Prostate gland (tissue), 2 donors: Measurements from ENCODE around the gene ALOX12B. TPM values are rescaled to one million over a fixed set of nuclear protein-coding genes. Genes with fewer than 3 reads are reported as not detected.
"Not testable (repeated sequence)": the region's sequence is repeated elsewhere in the genome, so short reads cannot be mapped to it uniquely, and the experiment has no call there.

Source experiments
- DNase-seq: peaks from one replicate; pipeline ENCODE4 v3.0.0-alpha.2; 2019; ENCODE audit warnings: low spot score
- H3K27ac ChIP-seq, 2 donors: fragments of 200-600 bp; sonication (generic); 2 replicates each; pipeline ENCODE4 v1.5.1; 2017 to 2019
- H3K27me3 ChIP-seq: fragments of 200-600 bp; sonication (generic); replicated peaks from 2 replicates; pipeline ENCODE4 v1.5.1; 2019; ENCODE audit not compliant: insufficient read depth
- H3K36me3 ChIP-seq, 2 donors: fragments of 200-600 bp; sonication (generic); 1 replicate in 1 of 2; 2 replicates in 1 of 2; pipeline versions ENCODE4 v1.5.1 to v1.8.1; 2017 to 2019
- H3K4me1 ChIP-seq: fragments of 200-600 bp; sonication (generic); replicated peaks from 2 replicates; pipeline ENCODE4 v1.5.1; 2019
- H3K4me3 ChIP-seq, 2 donors: fragments of 200-600 bp; sonication (generic); 2 replicates each; pipeline ENCODE4 v1.5.1; 2017 to 2019
- H3K9me3 ChIP-seq: fragments of 200-600 bp; sonication (generic); 2 replicates; pipeline ENCODE4 v1.5.1; 2017
- CTCF ChIP-seq, 4 experiments: fragments of 200-600 bp in 2 of 4; fragments of 450-650 bp in 2 of 4; sonication (generic) in 2 of 4; IDR thresholded peaks; 1 replicate in 3 of 4; 2 replicates in 1 of 4; pipeline ENCODE4 v1.5.1; 2016 to 2019; ENCODE audit warnings: antibody characterized with exemption in 4 of 4, mild to moderate bottlenecking in 2 of 4, moderate library complexity in 2 of 4
- POLR2A ChIP-seq: fragments of 450-650 bp; IDR thresholded peaks from one replicate; pipeline ENCODE4 v1.6.1; 2016; ENCODE audit warnings: antibody characterized with exemption, mild to moderate bottlenecking
- POLR2AphosphoS5 ChIP-seq: sonication (generic); formaldehyde crosslinking; IDR thresholded peaks from one replicate; pipeline ENCODE4 v1.6.1; 2017; ENCODE audit warnings: antibody characterized with exemption
- WGBS: methylation state at CpG from one replicate; pipeline ENCODE4 v1.1.5; 2018; 5-methylcytosine and 5-hydroxymethylcytosine counted together
- intact Hi-C: fragments of 100-400 bp; cut with DNase I; formaldehyde crosslinking; loops from one replicate; pipeline ENCODE4 v1.14.2; 2022
- total RNA-seq, 2 donors: library from RNA; depleted of rRNA; stranded (reverse); fragments of >200 nt; gene quantifications; one replicate each; pipeline ENCODE4 v1.1.0, GENCODE V29; 2016

ALOX12B gene
- total RNA-seq, 2 donors from 2014 or later: 0.18 to 0.40 TPM

- no peaks in the 10 kb centered on the region for H3K36me3 ChIP-seq
- intact Hi-C loops: no loop called here
- TF ChIP-seq CTCF (IDR thresholded peaks at IDR 0.05) (no peak), POLR2AphosphoS5 (no peak), POLR2A (no peak)
- no peaks in the 10 kb centered on the region for H3K4me1 ChIP-seq
- peak overlapping the region; percentile 92 to 95 for H3K27ac ChIP-seq
- H3K4me3 ChIP-seq: peak overlapping the region; percentile 17 to 22
- no peaks in the 10 kb centered on the region for H3K27me3 ChIP-seq
- H3K9me3 ChIP-seq: no peaks in the 10 kb centered on the region
- WGBS: 8% methylated on average over 15 of the region's 15 CpGs
- no peak for DNase-seq
Measured at GRCh38 chr17:8062807-8063483, 24.6 kb downstream of the ALOX12B start.

GRCh38 chr17:8062435-8062806, 25.1 kb downstream of the ALOX12B start:
- no peaks in the 10 kb centered on the region for H3K27me3 ChIP-seq
- 9% methylated on average over 8 of the region's 8 CpGs for WGBS
- no peak for TF ChIP-seq CTCF (IDR thresholded peaks at IDR 0.05)
- TF ChIP-seq POLR2AphosphoS5: peak; percentile 77
- peak; percentile 9 for TF ChIP-seq POLR2A
- H3K36me3 ChIP-seq: no peaks in the 10 kb centered on the region
- peak overlapping the region; percentile 17 to 22 for H3K4me3 ChIP-seq
- DNase-seq: peak; percentile 66
- H3K9me3 ChIP-seq: no peaks in the 10 kb centered on the region
- H3K4me1 ChIP-seq: no peaks in the 10 kb centered on the region
- H3K27ac ChIP-seq: peak overlapping the region; percentile 92 to 95
- intact Hi-C loops: no loop called here

GRCh38 chr17:8061851-8062250, 25.7 kb downstream of the ALOX12B start:
- H3K9me3 ChIP-seq, H3K4me1 ChIP-seq, H3K27me3 ChIP-seq, intact Hi-C loops, H3K36me3 ChIP-seq, DNase-seq: not testable (repeated sequence)
- Histone ChIP-seq H3K27ac (peak overlapping the region; percentile 92 to 95), H3K4me3 (peak overlapping the region in 1 of 2 donors; percentile 22)
- WGBS: 39% methylated on average over 8 of the region's 8 CpGs

GRCh38 chr17:8060274-8060673, 27.2 kb downstream of the ALOX12B start:
- TF ChIP-seq CTCF (IDR thresholded peaks at IDR 0.05) (peak; percentile 66 to 95 (median 82)), POLR2A (no peak), POLR2AphosphoS5 (peak; percentile 66)
- H3K4me1 ChIP-seq: no peaks in the 10 kb centered on the region
- intact Hi-C loops: no loop called here
- H3K27ac ChIP-seq: peak overlapping the region; percentile 92 to 95
- no peaks in the 10 kb centered on the region for H3K9me3 ChIP-seq
- no peaks in the 10 kb centered on the region for H3K36me3 ChIP-seq
- no peaks in the 10 kb centered on the region for H3K27me3 ChIP-seq
- H3K4me3 ChIP-seq: peak overlapping the region in 1 of 2 donors; percentile 39
- WGBS: 6% methylated on average over 10 of the region's 10 CpGs
- peak; percentile 84 for DNase-seq

- TF ChIP-seq POLR2A: no peak
- peak; percentile 2 for TF ChIP-seq POLR2AphosphoS5
- no peaks in the 10 kb centered on the region for H3K27me3 ChIP-seq
- no peaks in the 10 kb centered on the region for H3K9me3 ChIP-seq
- H3K4me3 ChIP-seq: peak overlapping the region; percentile 29 to 39
- intact Hi-C loops: loop anchor here (5.0 kb wide), 2 partner anchors 147 to 197 kb away; no protein-coding TSS in a partner anchor
- peak overlapping the region; percentile 92 to 95 for H3K27ac ChIP-seq
- H3K36me3 ChIP-seq: no peaks in the 10 kb centered on the region
- 6% methylated on average over 7 of the region's 7 CpGs for WGBS
- no peaks in the 10 kb centered on the region for H3K4me1 ChIP-seq
- no peak for DNase-seq
Measured at GRCh38 chr17:8059131-8059530, 28.4 kb downstream of the ALOX12B start.

- WGBS: 5% methylated on average over 14 of the region's 14 CpGs
- no peaks in the 10 kb centered on the region for H3K27me3 ChIP-seq
- no peaks in the 10 kb centered on the region for H3K4me1 ChIP-seq
- TF ChIP-seq POLR2AphosphoS5 (peak; percentile 82), CTCF (IDR thresholded peaks at IDR 0.05) (peak; percentile 24 to 87 (median 78)), POLR2A (peak; percentile 5)
- H3K27ac ChIP-seq: peak overlapping the region; percentile 92 to 95
- no peaks in the 10 kb centered on the region for H3K36me3 ChIP-seq
- peak overlapping the region; percentile 29 to 39 for H3K4me3 ChIP-seq
- DNase-seq: peak; percentile 72
- intact Hi-C loops: loop anchor here (5.0 kb wide), 2 partner anchors 145 to 195 kb away; no protein-coding TSS in a partner anchor
- H3K9me3 ChIP-seq: no peaks in the 10 kb centered on the region
Measured at GRCh38 chr17:8057691-8058114, 29.8 kb downstream of the ALOX12B start.
